Activated naive CD8-positive, alpha-beta T cell treated with anti-CD3 and anti-CD28 coated beads for 36 hours (primary cell): ENCODE data around the gene CD4. TPM values are rescaled to one million over a fixed set of nuclear protein-coding genes. Genes with fewer than 3 reads are reported as not detected.
A peak's percentile ranks its signal among the peaks of the same experiment; 100 is the strongest.
"Not testable (repeated sequence)": the region's sequence is repeated elsewhere in the genome, so short reads cannot be mapped to it uniquely, and the experiment has no call there.

ENCODE experiments used
- DNase-seq: peaks from one replicate; pipeline ENCODE4 v3.0.0; 2021
- H3K27ac Mint-ChIP-seq: one replicate; pipeline ENCODE4 v1.8.0; 2022; ENCODE audit warnings: mild to moderate bottlenecking, moderate library complexity, mixed read lengths
- H3K27me3 Mint-ChIP-seq: one replicate; pipeline ENCODE4 v1.8.0; 2022; ENCODE audit warnings: mild to moderate bottlenecking, mixed read lengths
- H3K36me3 Mint-ChIP-seq: one replicate; pipeline ENCODE4 v1.8.0; 2021; ENCODE audit warnings: mild to moderate bottlenecking, mixed read lengths
- H3K4me1 Mint-ChIP-seq: one replicate; pipeline ENCODE4 v1.8.0; 2021; ENCODE audit warnings: mixed read lengths
- H3K4me3 Mint-ChIP-seq: one replicate; pipeline ENCODE4 v1.8.0; 2022; ENCODE audit warnings: mild to moderate bottlenecking, moderate library complexity, mixed read lengths
- H3K9me3 Mint-ChIP-seq: one replicate; pipeline ENCODE4 v1.8.0; 2022; ENCODE audit warnings: mixed read lengths
- total RNA-seq, 2 experiments: library from RNA; stranded (reverse); gene quantifications; one replicate each; pipeline ENCODE4 v1.2.3, GENCODE V29; 2021

The CD4 gene
- 1 to 10 TPM; 2.2 to 2.5 TPM for total RNA-seq

- Mint-ChIP-seq H3K36me3 (no peaks in the 10 kb centered on the region), H3K27ac (no peak within 1 kb of the TSS), H3K4me1 (peaks cover 53% of the 10 kb centered on the region), H3K9me3 (no peaks in the 10 kb centered on the region), H3K27me3 (peaks cover 4% of the 10 kb centered on the region), H3K4me3 (peak within 1 kb of the TSS; percentile 4)
- peak; percentile 54 for DNase-seq
Measured at GRCh38 chr12:6788972-6789924, at the start of gene CD4. Gene CD4 (plus strand): TSS chr12:6789528. CDS start chr12:6800139, 10,611 bp downstream.

GRCh38 chr12:6742080-6742479 lies 47.2 kb upstream of the CD4 start:
- H3K9me3 Mint-ChIP-seq, H3K4me3 Mint-ChIP-seq, H3K27ac Mint-ChIP-seq, DNase-seq, H3K27me3 Mint-ChIP-seq: not testable (repeated sequence)
- peaks cover 23% of the 10 kb centered on the region for H3K36me3 Mint-ChIP-seq
- peaks cover 27% of the 10 kb centered on the region for H3K4me1 Mint-ChIP-seq

- no peaks in the 10 kb centered on the region for H3K9me3 Mint-ChIP-seq
- no peaks in the 10 kb centered on the region for H3K27me3 Mint-ChIP-seq
- H3K27ac Mint-ChIP-seq = peak overlapping the region; percentile 52
- H3K4me3 Mint-ChIP-seq = no peak overlapping the region
- DNase-seq = no peak
- H3K4me1 Mint-ChIP-seq = peaks cover 27% of the 10 kb centered on the region
- peaks cover 30% of the 10 kb centered on the region for H3K36me3 Mint-ChIP-seq
Measured at GRCh38 chr12:6742834-6743233, 46.5 kb upstream of the CD4 start.

- Mint-ChIP-seq H3K27ac (peak overlapping the region; percentile 52), H3K4me1 (peaks cover 27% of the 10 kb centered on the region), H3K36me3 (peaks cover 33% of the 10 kb centered on the region)
- H3K27me3 Mint-ChIP-seq, DNase-seq, H3K9me3 Mint-ChIP-seq, H3K4me3 Mint-ChIP-seq: not testable (repeated sequence)
Measured at GRCh38 chr12:6743300-6743699, 46.0 kb upstream of the CD4 start.

GRCh38 chr12:6745741-6746525 lies 43.4 kb upstream of the CD4 start:
- no peaks in the 10 kb centered on the region for H3K27me3 Mint-ChIP-seq
- DNase-seq = no peak
- H3K4me1 Mint-ChIP-seq = peaks cover 27% of the 10 kb centered on the region
- H3K36me3 Mint-ChIP-seq = peaks cover 44% of the 10 kb centered on the region
- H3K9me3 Mint-ChIP-seq = no peaks in the 10 kb centered on the region
- H3K4me3 Mint-ChIP-seq = no peak overlapping the region
- H3K27ac Mint-ChIP-seq = peak overlapping the region; percentile 77

GRCh38 chr12:6747216-6747615 lies 42.1 kb upstream of the CD4 start:
- peak overlapping the region; percentile 68 for H3K27ac Mint-ChIP-seq
- H3K36me3 Mint-ChIP-seq = peaks cover 46% of the 10 kb centered on the region
- no peaks in the 10 kb centered on the region for H3K27me3 Mint-ChIP-seq
- H3K4me1 Mint-ChIP-seq = peaks cover 37% of the 10 kb centered on the region
- no peak overlapping the region for H3K4me3 Mint-ChIP-seq
- H3K9me3 Mint-ChIP-seq = no peaks in the 10 kb centered on the region
- no peak for DNase-seq

GRCh38 chr12:6748761-6749160 lies 40.6 kb upstream of the CD4 start:
- Mint-ChIP-seq H3K4me1 (peaks cover 27% of the 10 kb centered on the region), H3K9me3 (no peaks in the 10 kb centered on the region), H3K27me3 (no peaks in the 10 kb centered on the region), H3K36me3 (peaks cover 42% of the 10 kb centered on the region), H3K27ac (no peak overlapping the region), H3K4me3 (no peak overlapping the region)
- DNase-seq = no peak

GRCh38 chr12:6750506-6750905 lies 38.8 kb upstream of the CD4 start:
- no peak overlapping the region for H3K4me3 Mint-ChIP-seq
- peaks cover 32% of the 10 kb centered on the region for H3K36me3 Mint-ChIP-seq
- no peaks in the 10 kb centered on the region for H3K9me3 Mint-ChIP-seq
- H3K27me3 Mint-ChIP-seq = no peaks in the 10 kb centered on the region
- no peak for DNase-seq
- no peak overlapping the region for H3K27ac Mint-ChIP-seq
- peaks cover 26% of the 10 kb centered on the region for H3K4me1 Mint-ChIP-seq

GRCh38 chr12:6751767-6752166 lies 37.6 kb upstream of the CD4 start:
- peaks cover 25% of the 10 kb centered on the region for H3K36me3 Mint-ChIP-seq
- peak overlapping the region; percentile 96 for H3K27ac Mint-ChIP-seq
- H3K27me3 Mint-ChIP-seq = no peaks in the 10 kb centered on the region
- H3K4me3 Mint-ChIP-seq = peak overlapping the region; percentile 92
- no peak for DNase-seq
- H3K9me3 Mint-ChIP-seq = no peaks in the 10 kb centered on the region
- peaks cover 20% of the 10 kb centered on the region for H3K4me1 Mint-ChIP-seq

GRCh38 chr12:6752167-6752920 lies 37.0 kb upstream of the CD4 start:
- Mint-ChIP-seq H3K27me3 (peaks cover 3% of the 10 kb centered on the region), H3K36me3 (peaks cover 22% of the 10 kb centered on the region)
- peak; percentile 53 for DNase-seq

GRCh38 chr12:6752921-6753771 lies 36.2 kb upstream of the CD4 start, which contains the start of gene MLF2:
Gene MLF2 (minus strand): TSS chr12:6753141. CDS start chr12:6752334, 807 bp downstream.
- H3K9me3 Mint-ChIP-seq = no peaks in the 10 kb centered on the region
- peak within 1 kb of the TSS; percentile 92 for H3K4me3 Mint-ChIP-seq
- peaks cover 20% of the 10 kb centered on the region for H3K4me1 Mint-ChIP-seq
- peak; percentile 98 for DNase-seq
- peak within 1 kb of the TSS; percentile 96 for H3K27ac Mint-ChIP-seq
- peaks cover 3% of the 10 kb centered on the region for H3K27me3 Mint-ChIP-seq
- H3K36me3 Mint-ChIP-seq = peaks cover 13% of the 10 kb centered on the region

More at GRCh38 chr12:6752167-6752920, 37.0 kb upstream of the CD4 start:
- Mint-ChIP-seq H3K4me1 (peaks cover 20% of the 10 kb centered on the region), H3K4me3 (peak overlapping the region; percentile 92), H3K27ac (peak overlapping the region; percentile 96), H3K9me3 (no peaks in the 10 kb centered on the region)

GRCh38 chr12:6753772-6754356 lies 35.5 kb upstream of the CD4 start:
- peaks cover 24% of the 10 kb centered on the region for H3K4me1 Mint-ChIP-seq
- H3K27me3 Mint-ChIP-seq = peaks cover 3% of the 10 kb centered on the region
- DNase-seq = no peak
- H3K36me3 Mint-ChIP-seq = peaks cover 11% of the 10 kb centered on the region
- peak overlapping the region; percentile 92 for H3K4me3 Mint-ChIP-seq
- H3K9me3 Mint-ChIP-seq = no peaks in the 10 kb centered on the region
- H3K27ac Mint-ChIP-seq = peak overlapping the region; percentile 96

GRCh38 chr12:6754411-6754810 lies 34.9 kb upstream of the CD4 start:
- H3K4me3 Mint-ChIP-seq = peak overlapping the region; percentile 30
- H3K27ac Mint-ChIP-seq = no peak overlapping the region
- no peaks in the 10 kb centered on the region for H3K9me3 Mint-ChIP-seq
- DNase-seq = no peak
- H3K27me3 Mint-ChIP-seq = peaks cover 3% of the 10 kb centered on the region
- H3K36me3 Mint-ChIP-seq = peaks cover 10% of the 10 kb centered on the region
- peaks cover 24% of the 10 kb centered on the region for H3K4me1 Mint-ChIP-seq
